ENCODE data around the gene TRIM54.

DNA sequence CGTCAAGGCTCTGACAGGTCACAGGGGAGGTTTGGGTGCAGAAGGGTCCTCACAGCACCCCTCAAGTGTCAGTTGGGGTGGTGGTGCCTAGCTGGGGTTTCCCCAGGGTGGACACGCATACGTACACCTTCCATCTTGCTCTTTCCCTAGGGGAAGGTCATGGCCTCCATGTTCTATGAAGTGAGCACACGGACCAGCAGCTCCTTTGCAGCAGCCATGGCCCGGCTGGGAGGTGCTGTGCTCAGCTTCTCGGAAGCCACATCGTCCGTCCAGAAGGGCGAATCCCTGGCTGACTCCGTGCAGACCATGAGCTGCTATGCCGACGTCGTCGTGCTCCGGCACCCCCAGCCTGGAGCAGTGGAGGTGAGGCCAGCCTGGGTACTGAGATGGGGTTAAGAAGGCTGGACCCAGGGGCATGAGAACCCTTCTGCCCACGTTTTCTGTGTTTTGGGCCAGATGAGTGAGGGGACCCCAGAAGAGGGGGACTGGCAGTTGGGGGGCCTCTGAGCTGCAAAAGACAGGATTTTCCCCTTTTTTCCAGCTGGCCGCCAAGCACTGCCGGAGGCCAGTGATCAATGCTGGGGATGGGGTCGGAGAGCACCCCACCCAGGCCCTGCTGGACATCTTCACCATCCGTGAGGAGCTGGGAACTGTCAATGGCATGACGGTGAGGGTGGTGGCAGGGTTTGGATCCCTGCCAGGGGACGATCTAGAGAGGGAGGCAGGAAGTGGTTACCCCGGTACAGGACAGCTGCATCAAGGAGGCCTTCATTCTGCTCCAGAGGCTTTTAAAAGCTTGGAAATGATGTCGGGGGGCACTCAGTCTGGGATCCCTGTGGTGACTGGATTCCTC is 40.2 kb upstream of the TRIM54 start:
- TF ChIP-seq, protein P1, sequence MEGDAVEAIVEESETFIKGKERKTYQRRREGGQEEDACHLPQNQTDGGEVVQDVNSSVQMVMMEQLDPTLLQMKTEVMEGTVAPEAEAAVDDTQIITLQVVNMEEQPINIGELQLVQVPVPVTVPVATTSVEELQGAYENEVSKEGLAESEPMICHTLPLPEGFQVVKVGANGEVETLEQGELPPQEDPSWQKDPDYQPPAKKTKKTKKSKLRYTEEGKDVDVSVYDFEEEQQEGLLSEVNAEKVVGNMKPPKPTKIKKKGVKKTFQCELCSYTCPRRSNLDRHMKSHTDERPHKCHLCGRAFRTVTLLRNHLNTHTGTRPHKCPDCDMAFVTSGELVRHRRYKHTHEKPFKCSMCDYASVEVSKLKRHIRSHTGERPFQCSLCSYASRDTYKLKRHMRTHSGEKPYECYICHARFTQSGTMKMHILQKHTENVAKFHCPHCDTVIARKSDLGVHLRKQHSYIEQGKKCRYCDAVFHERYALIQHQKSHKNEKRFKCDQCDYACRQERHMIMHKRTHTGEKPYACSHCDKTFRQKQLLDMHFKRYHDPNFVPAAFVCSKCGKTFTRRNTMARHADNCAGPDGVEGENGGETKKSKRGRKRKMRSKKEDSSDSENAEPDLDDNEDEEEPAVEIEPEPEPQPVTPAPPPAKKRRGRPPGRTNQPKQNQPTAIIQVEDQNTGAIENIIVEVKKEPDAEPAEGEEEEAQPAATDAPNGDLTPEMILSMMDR (IDR thresholded peaks at IDR 0.05), result no peak
- TF ChIP-seq POLR2A (IDR thresholded peaks at IDR 0.05), result no peak
- TF ChIP-seq EP300 (IDR thresholded peaks at IDR 0.05), result no peak

Measured in upper lobe of left lung (tissue), 4 donors.